AG09309 (cell line): ENCODE measurements around the gene CSNK1G2.

Source experiments
- DNase-seq: peaks from one replicate; pipeline ENCODE4 v3.0.0-alpha.2; 2010; ENCODE audit warnings: low read depth
- H3K4me3 ChIP-seq: 2 replicates; pipeline ENCODE4 v1.5.1; 2011; ENCODE audit warnings: mild to moderate bottlenecking, low read depth, low read length, moderate library complexity; ENCODE audit not compliant: control insufficient read depth
- TF ChIP-seq, protein P1 (sequence below): IDR thresholded peaks from 2 replicates; pipeline ENCODE4 v1.5.1; 2011; ENCODE audit warnings: mild to moderate bottlenecking, low read depth, low read length, inconsistent platforms; ENCODE audit not compliant: insufficient read depth, control insufficient read depth; ENCODE audit errors: missing control alignments

The CSNK1G2 gene

GRCh38 chr19:1923319-1923718, 17.7 kb upstream of the CSNK1G2 start:
- TF ChIP-seq, protein P1, sequence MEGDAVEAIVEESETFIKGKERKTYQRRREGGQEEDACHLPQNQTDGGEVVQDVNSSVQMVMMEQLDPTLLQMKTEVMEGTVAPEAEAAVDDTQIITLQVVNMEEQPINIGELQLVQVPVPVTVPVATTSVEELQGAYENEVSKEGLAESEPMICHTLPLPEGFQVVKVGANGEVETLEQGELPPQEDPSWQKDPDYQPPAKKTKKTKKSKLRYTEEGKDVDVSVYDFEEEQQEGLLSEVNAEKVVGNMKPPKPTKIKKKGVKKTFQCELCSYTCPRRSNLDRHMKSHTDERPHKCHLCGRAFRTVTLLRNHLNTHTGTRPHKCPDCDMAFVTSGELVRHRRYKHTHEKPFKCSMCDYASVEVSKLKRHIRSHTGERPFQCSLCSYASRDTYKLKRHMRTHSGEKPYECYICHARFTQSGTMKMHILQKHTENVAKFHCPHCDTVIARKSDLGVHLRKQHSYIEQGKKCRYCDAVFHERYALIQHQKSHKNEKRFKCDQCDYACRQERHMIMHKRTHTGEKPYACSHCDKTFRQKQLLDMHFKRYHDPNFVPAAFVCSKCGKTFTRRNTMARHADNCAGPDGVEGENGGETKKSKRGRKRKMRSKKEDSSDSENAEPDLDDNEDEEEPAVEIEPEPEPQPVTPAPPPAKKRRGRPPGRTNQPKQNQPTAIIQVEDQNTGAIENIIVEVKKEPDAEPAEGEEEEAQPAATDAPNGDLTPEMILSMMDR: no peak
- DNase-seq: no peak
- no peak overlapping the region for H3K4me3 ChIP-seq

DNA sequence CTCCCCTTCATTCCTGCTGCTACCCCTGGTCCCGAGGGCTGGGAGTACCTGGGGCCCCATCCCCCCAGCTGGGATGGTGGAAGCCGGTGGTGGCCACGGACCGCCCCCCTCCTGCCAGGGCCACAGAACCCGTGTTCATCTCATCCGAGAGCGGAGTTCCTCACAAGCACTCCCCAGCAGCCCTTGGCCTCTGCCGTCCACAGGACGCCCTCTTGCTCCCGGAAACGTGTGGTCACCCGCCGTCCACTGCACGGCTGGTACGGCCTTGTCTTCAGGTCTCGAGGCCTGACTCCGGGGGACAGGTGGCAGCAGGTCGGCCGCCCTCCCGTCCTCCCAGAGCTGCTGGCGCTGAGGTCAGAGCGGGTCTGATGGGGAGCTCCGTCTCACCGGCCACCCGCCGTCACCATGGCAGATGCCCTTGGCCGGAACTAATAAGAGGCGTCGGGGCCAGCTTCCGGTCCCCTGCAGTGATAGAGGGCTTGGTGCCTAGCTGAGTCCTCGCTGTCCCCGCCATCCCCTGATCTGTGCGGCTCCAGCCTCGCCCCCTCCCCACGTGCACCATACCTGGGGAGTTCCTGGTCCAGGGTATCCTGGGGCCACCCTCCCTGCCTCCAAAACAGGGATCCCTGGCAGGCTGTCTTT, 16.5 kb upstream of the CSNK1G2 start:
- no peak overlapping the region for H3K4me3 ChIP-seq
- DNase-seq: no peak
- TF ChIP-seq, protein P1: no peak

DNA sequence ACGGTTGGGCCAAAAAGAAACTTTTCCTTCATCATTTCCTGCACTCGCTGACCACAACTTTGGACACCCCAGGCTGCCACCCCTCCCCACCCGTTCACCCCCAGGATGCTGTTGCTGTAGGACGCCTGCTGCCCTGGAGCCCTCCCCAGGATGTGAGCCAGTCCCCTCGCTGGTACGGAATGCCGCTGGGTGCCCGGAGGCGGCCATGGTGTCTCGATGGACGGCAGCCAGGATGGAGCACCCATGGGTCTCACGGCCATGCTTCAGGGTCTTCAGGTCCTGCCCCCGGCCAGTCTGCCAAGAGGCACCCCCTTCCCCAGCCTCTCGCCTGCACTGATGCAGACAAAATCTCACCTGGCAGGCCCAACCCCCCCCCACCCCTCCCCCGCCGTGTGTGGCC, 15.4 kb upstream of the CSNK1G2 start:
- no peak overlapping the region for H3K4me3 ChIP-seq
- DNase-seq: no peak
- TF ChIP-seq, protein P1: no peak

DNA sequence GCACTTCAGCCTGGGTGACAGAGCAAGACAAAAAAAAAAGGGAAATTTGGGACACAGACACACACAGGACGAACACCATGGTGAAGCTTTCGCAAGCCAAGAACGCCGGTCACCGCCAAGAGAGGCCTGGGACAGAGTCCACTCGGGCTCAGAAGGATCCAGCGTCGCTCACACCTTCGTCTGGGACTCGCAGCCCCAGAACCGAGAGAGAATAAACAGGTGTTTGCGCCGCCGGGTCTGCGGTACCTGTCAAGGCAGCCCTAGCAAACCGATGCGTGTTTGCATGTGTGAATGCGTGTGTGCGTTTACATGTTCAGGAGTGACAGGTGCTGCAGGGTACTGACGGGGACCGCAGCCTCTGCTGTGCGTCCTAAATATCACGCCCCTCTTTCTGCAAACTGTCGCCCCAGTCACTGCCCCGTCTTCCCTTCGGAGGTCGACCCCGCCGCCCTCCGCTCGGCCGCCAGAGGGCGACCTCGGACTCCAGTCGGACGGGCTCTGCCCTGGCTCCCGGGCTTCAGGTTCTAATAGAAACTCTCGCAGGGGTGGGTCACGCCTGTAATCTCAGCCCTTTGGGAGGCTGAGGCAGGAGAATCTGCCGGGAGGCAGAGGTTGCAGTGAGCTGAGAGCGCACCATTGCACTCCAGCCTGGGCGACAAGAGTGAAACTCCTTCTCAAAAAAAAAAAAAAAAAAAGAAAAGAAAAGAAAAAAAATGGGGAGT, 11.8 kb upstream of the CSNK1G2 start:
- TF ChIP-seq, protein P1: peak; percentile 94
- H3K4me3 ChIP-seq: peak overlapping the region; percentile 42
- no peak for DNase-seq

- DNase-seq: no peak
- TF ChIP-seq, protein P1: no peak
- H3K4me3 ChIP-seq: no peak overlapping the region
Measured at GRCh38 chr19:1931445-1931844, 9.5 kb upstream of the CSNK1G2 start.

DNA sequence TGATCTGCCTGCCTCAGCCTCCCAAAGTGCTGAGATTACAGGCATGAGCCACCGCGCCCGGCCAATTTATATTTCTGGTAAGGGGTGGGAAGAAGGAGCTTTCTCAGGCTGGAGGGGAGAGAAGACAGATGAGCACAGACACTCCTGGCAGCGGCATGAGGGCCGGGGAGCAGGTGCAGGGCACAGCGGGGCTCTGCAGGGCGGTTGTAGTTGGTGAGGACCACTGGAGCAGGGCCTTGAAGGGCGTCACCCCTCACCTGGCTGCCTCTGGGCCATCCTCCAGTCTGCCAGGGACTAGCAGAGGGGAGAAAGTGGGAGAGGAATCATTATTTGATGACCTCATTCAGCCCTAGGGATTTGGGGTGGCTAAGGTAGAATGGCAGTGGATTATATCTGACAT, 8.6 kb upstream of the CSNK1G2 start:
- H3K4me3 ChIP-seq: no peak overlapping the region
- TF ChIP-seq, protein P1: no peak

More for the DNA sequence above, 8.6 kb upstream of the CSNK1G2 start:
- no peak for DNase-seq
